Smooth muscle cell (in vitro differentiated cells): ENCODE results near the gene IQCF5. TPM values are rescaled to one million over a fixed set of nuclear protein-coding genes. Genes with fewer than 3 reads are reported as not detected.

Source experiments
- DNase-seq: peaks from one replicate; lab custom pipeline; 2025; ENCODE audit not compliant: unreplicated experiment; lab: John Stamatoyannopoulos, UW
- H2AFZ ChIP-seq: fragments of 200-600 bp; sonication (generic); 2 replicates; pipeline ENCODE4 v1.6.0; 2016; ENCODE audit warnings: antibody characterized with exemption, low read depth, mild to moderate bottlenecking
- H3F3A ChIP-seq: fragments of 200-600 bp; sonication (generic); 2 replicates; pipeline ENCODE4 v1.6.0; 2017; ENCODE audit warnings: antibody characterized with exemption, low read depth
- H3K27ac ChIP-seq: fragments of 200-600 bp; sonication (generic); 2 replicates; pipeline ENCODE4 v1.5.1; 2016; ENCODE audit warnings: low read depth, mild to moderate bottlenecking
- H3K27me3 ChIP-seq: fragments of 200-600 bp; sonication (generic); 2 replicates; pipeline ENCODE4 v1.6.1; 2016; ENCODE audit warnings: low read depth, mild to moderate bottlenecking
- H3K36me3 ChIP-seq: fragments of 200-600 bp; sonication (generic); 2 replicates; pipeline ENCODE4 v1.5.1; 2016; ENCODE audit warnings: low read depth
- H3K4me1 ChIP-seq: fragments of 200-600 bp; sonication (generic); 2 replicates; pipeline ENCODE4 v1.5.1; 2016; ENCODE audit warnings: low read depth
- H3K4me2 ChIP-seq: fragments of 200-600 bp; sonication (generic); 2 replicates; pipeline ENCODE4 v1.6.0; 2016; ENCODE audit warnings: mild to moderate bottlenecking
- H3K4me3 ChIP-seq: fragments of 200-600 bp; sonication (generic); 2 replicates; pipeline ENCODE4 v1.5.1; 2016; ENCODE audit warnings: mild to moderate bottlenecking
- H3K79me2 ChIP-seq: fragments of 200-600 bp; sonication (generic); 2 replicates; pipeline ENCODE4 v1.6.0; 2016; ENCODE audit warnings: low read depth, mild to moderate bottlenecking
- H3K9ac ChIP-seq: fragments of 200-600 bp; sonication (generic); 2 replicates; pipeline ENCODE4 v1.6.0; 2016; ENCODE audit warnings: low read depth
- H3K9me3 ChIP-seq: fragments of 200-600 bp; sonication (generic); replicated peaks from 2 replicates; pipeline ENCODE4 v1.5.1; 2016; ENCODE audit warnings: low read depth
- H4K20me1 ChIP-seq: fragments of 200-600 bp; sonication (generic); 2 replicates; pipeline ENCODE4 v1.6.0; 2016; ENCODE audit warnings: low read depth
- CTCF ChIP-seq: fragments of 200-600 bp; sonication (generic); IDR thresholded peaks from 2 replicates; pipeline ENCODE4 v1.5.1; 2017; ENCODE audit warnings: borderline replicate concordance, mild to moderate bottlenecking, antibody characterized with exemption; ENCODE audit not compliant: insufficient read depth, poor library complexity, severe bottlenecking
- WGBS: methylation state at CpG from one replicate; pipeline ENCODE4 v1.1.7; 2016; ENCODE audit warnings: low lambda C conversion rate; 5-methylcytosine and 5-hydroxymethylcytosine counted together
- polyA plus RNA-seq: library from polyadenylated mRNA; unstranded; fragments of >200 nt; fragmentation: Nextera tagmentation; extraction: Ambion mirVana; gene quantifications from 2 replicates; pipeline ENCODE4 v1.2.1, GENCODE V29; 2016
- total RNA-seq: library from RNA; depleted of rRNA; stranded (reverse); fragments of >200 nt; gene quantifications from 2 replicates; pipeline ENCODE4 v1.2.3, GENCODE V29; 2014

Gene IQCF5
- total and polyA plus RNA-seq, 2 experiments from 2014 or later, result not detected

GRCh38 chr3:51836606-51837005 is 38.8 kb downstream of the IQCF5 start:
- no peak for DNase-seq
- no peaks in the 10 kb centered on the region for H3K27me3 ChIP-seq

GRCh38 chr3:51830836-51831385 is 44.5 kb downstream of the IQCF5 start:
- H3K79me2 ChIP-seq, result no peaks in the 10 kb centered on the region
- no peak overlapping the region for H3K27ac ChIP-seq
- no peak overlapping the region for H3K4me2 ChIP-seq
- H3F3A ChIP-seq, result no peaks in the 10 kb centered on the region
- H3K27me3 ChIP-seq, result no peaks in the 10 kb centered on the region
- H3K4me1 ChIP-seq, result no peaks in the 10 kb centered on the region
- no peaks in the 10 kb centered on the region for H4K20me1 ChIP-seq
- DNase-seq, result no peak
- H2AFZ ChIP-seq, result no peak overlapping the region
- H3K36me3 ChIP-seq, result no peaks in the 10 kb centered on the region
- H3K9me3 ChIP-seq, result no peaks in the 10 kb centered on the region
- no peak for TF ChIP-seq CTCF
- no peak overlapping the region for H3K4me3 ChIP-seq
- no peak overlapping the region for H3K9ac ChIP-seq
- 63% methylated on average over 4 of the region's 4 CpGs for WGBS

More at GRCh38 chr3:51836606-51837005, 38.8 kb downstream of the IQCF5 start:
- H3K4me1 ChIP-seq, result no peaks in the 10 kb centered on the region
- H3F3A ChIP-seq, result no peaks in the 10 kb centered on the region
- no peak overlapping the region for H2AFZ ChIP-seq
- TF ChIP-seq CTCF, result no peak
- no peak overlapping the region for H3K27ac ChIP-seq
- H3K9me3 ChIP-seq, result no peaks in the 10 kb centered on the region
- 86% methylated on average over 5 of the region's 5 CpGs for WGBS
- H3K4me2 ChIP-seq, result no peak overlapping the region
- no peak overlapping the region for H3K9ac ChIP-seq
- no peaks in the 10 kb centered on the region for H3K36me3 ChIP-seq
- no peak overlapping the region for H3K4me3 ChIP-seq
- H3K79me2 ChIP-seq, result no peaks in the 10 kb centered on the region
- H4K20me1 ChIP-seq, result no peaks in the 10 kb centered on the region

- no peaks in the 10 kb centered on the region for H4K20me1 ChIP-seq
- H3K27me3 ChIP-seq, result no peaks in the 10 kb centered on the region
- no peaks in the 10 kb centered on the region for H3F3A ChIP-seq
- H2AFZ ChIP-seq, result no peak overlapping the region
- no peaks in the 10 kb centered on the region for H3K9me3 ChIP-seq
- no peaks in the 10 kb centered on the region for H3K4me1 ChIP-seq
- no peak overlapping the region for H3K27ac ChIP-seq
- no peak overlapping the region for H3K4me3 ChIP-seq
- H3K79me2 ChIP-seq, result no peaks in the 10 kb centered on the region
- no peaks in the 10 kb centered on the region for H3K36me3 ChIP-seq
- DNase-seq, result no peak
- no peak overlapping the region for H3K4me2 ChIP-seq
- TF ChIP-seq CTCF, result no peak
- 94% methylated on average over 13 of the region's 13 CpGs for WGBS
- no peak overlapping the region for H3K9ac ChIP-seq
These were observed 45.1 kb downstream of the IQCF5 start for GRCh38 chr3:51830345-51830744.

GRCh38 chr3:51828297-51828696 is 47.1 kb downstream of the IQCF5 start:
- Histone ChIP-seq H3F3A (no peaks in the 10 kb centered on the region), H3K9me3 (no peaks in the 10 kb centered on the region), H3K4me1 (no peaks in the 10 kb centered on the region), H3K36me3 (no peaks in the 10 kb centered on the region), H3K27ac (no peak overlapping the region), H2AFZ (no peak overlapping the region), H3K4me3 (no peak overlapping the region), H3K9ac (no peak overlapping the region), H4K20me1 (no peaks in the 10 kb centered on the region), H3K4me2 (no peak overlapping the region), H3K27me3 (no peaks in the 10 kb centered on the region), H3K79me2 (no peaks in the 10 kb centered on the region)
- DNase-seq, result no peak
- WGBS, result 76% methylated on average over 1 of the region's 1 CpG
- TF ChIP-seq CTCF, result no peak
